ENCODE results near the gene MMS19.

DNA sequence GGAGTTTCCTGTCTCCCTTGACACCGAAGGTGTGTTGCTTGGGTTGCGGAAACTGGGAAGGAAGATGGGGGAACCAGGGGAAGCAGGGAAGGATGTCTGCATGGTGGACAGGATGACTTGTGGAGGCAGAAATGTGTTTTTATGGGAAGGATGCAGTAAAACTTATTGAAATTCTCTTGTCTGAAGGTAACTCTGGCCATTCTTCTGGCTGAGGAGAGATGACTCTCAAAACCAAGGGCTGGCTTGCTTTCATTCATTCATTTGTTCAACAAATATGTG, 2.0 kb upstream of the MMS19 start:
- TF ChIP-seq EZH2phosphoT487 (IDR thresholded peaks at IDR 0.05; ENCODE audit: low read depth): no peak
- TF ChIP-seq, protein P1, sequence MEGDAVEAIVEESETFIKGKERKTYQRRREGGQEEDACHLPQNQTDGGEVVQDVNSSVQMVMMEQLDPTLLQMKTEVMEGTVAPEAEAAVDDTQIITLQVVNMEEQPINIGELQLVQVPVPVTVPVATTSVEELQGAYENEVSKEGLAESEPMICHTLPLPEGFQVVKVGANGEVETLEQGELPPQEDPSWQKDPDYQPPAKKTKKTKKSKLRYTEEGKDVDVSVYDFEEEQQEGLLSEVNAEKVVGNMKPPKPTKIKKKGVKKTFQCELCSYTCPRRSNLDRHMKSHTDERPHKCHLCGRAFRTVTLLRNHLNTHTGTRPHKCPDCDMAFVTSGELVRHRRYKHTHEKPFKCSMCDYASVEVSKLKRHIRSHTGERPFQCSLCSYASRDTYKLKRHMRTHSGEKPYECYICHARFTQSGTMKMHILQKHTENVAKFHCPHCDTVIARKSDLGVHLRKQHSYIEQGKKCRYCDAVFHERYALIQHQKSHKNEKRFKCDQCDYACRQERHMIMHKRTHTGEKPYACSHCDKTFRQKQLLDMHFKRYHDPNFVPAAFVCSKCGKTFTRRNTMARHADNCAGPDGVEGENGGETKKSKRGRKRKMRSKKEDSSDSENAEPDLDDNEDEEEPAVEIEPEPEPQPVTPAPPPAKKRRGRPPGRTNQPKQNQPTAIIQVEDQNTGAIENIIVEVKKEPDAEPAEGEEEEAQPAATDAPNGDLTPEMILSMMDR (IDR thresholded peaks at IDR 0.05; ENCODE audit: low read depth, low read length): no peak

Measured in OCI-LY3 (cell line).